ENCODE results near the gene TRAPPC2L. TPM values are rescaled to one million over a fixed set of nuclear protein-coding genes. Genes with fewer than 3 reads are reported as not detected.
"Not testable (repeated sequence)": the region's sequence is repeated elsewhere in the genome, so short reads cannot be mapped to it uniquely, and the experiment has no call there.

TRAPPC2L gene
- total RNA-seq, 1 experiment from 2014 or later = 56.6 TPM

DNA sequence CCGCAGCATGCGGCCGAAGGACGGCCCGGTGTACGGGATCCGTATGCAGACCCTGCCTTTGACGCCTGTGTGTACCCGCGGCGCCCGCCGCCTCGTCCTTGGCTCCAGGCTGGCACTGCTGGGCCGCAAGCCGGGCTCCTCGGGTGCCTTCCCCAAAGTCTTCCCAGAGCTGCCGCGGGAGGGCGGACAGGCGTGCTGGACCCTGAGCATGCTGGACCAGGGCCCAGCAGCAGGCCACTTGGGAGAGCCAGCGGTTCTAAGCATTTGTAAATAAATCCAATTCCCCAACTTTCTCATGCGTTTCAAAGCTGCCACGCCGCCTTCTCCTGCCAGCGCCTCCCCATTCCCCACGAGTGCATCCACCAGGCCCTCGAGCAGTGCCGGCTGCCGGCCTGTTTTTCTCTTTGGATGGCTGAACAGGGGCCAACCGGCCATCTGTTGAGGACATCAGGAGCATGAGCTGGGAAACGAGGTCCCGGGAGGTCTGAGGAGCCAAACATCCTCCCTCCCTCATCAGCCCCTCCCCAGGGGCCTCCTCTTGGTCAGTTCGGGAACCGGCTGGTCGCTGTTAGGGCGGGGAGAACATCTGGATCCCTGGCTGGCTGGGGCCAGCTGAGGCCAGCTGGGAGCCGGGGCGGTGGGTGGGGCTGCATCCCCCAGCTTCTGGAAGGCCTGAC lies 30.1 kb downstream of the TRAPPC2L start:
- no peaks in the 10 kb centered on the region for H3K27me3 ChIP-seq (ENCODE audit: control insufficient read depth, insufficient read depth, low read length)
- H3K4me3 ChIP-seq (ENCODE audit: insufficient read depth, low read depth, low read length) = no peak overlapping the region
- H3K36me3 ChIP-seq (replicated peaks; ENCODE audit: control insufficient read depth, insufficient read depth, low read length) = no peaks in the 10 kb centered on the region
- DNase-seq = peak; percentile 70

DNA sequence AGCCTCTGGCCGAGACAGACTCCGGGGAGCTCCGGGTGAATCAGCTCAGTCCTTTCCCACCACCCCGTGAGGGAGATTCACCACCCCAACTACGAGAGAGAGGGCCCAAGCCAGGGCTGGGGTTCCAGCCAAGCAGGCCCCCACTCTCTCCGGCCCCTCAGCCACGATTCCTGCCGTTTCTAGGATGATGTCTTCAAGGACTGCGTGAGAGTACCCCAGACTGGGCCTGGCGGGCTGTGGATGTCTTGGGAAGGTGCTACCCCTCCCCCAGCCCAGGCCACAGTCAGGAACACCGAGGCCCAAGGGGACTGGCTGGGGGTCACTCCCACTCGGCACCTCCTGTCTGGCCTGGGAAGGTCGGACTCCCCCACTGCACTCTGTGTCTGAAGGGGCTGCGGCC lies 31.1 kb downstream of the TRAPPC2L start:
- H3K27me3 ChIP-seq (ENCODE audit: control insufficient read depth, insufficient read depth, low read length) = no peaks in the 10 kb centered on the region
- no peak overlapping the region for H3K4me3 ChIP-seq (ENCODE audit: insufficient read depth, low read depth, low read length)
- DNase-seq = peak; percentile 60
- no peaks in the 10 kb centered on the region for H3K36me3 ChIP-seq (replicated peaks; ENCODE audit: control insufficient read depth, insufficient read depth, low read length)

DNA sequence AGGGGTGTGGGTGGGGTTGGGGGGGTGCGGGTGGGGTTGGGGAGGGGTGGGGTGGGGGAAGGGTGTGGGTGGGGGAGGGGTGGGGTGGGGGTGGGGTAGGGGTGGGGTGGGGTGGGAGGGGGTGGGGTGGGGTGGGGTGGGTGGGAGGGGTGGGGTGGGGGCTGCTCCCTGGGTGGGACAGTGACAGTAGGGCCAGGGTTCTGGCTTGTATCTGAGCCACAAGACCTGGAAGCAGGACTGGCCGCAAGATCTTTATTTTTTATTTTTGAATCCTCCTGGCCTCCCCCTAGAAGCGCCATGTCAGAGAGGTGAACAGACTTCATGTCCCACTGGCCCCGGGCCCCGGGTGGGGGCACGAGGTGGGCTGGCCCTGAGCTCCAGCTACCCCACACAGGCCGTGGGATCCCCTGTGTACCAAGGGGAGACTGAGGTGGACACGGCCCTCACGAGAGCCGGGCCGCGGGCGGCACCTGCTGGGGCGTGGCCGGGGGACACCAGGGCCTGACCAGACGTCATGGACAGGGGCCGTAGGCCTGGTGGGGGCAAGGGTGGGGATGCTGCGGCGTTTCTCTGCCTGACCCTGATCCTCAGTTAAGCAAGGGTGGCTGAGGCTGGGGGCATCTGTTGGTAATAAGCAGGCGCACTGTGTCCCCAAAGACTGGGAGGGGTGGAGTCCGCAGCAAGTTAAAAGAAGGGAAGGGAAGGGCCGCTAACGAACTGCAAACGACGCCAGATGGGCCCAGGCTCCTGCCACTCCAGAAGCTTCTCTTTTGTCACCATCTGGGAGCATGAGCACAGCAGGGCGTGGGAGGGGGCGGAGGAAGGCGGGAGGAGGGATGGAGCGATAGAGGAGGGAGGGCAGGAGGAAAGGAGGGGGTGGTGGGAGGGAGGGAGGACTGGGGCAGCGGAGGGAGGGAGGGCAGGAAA lies 31.8 kb downstream of the TRAPPC2L start:
- Histone ChIP-seq H3K4me3 (ENCODE audit: insufficient read depth, low read depth, low read length) (no peak overlapping the region), H3K36me3 (replicated peaks; ENCODE audit: control insufficient read depth, insufficient read depth, low read length) (no peaks in the 10 kb centered on the region), H3K27me3 (ENCODE audit: control insufficient read depth, insufficient read depth, low read length) (no peaks in the 10 kb centered on the region)
- DNase-seq = peak; percentile 71

DNA sequence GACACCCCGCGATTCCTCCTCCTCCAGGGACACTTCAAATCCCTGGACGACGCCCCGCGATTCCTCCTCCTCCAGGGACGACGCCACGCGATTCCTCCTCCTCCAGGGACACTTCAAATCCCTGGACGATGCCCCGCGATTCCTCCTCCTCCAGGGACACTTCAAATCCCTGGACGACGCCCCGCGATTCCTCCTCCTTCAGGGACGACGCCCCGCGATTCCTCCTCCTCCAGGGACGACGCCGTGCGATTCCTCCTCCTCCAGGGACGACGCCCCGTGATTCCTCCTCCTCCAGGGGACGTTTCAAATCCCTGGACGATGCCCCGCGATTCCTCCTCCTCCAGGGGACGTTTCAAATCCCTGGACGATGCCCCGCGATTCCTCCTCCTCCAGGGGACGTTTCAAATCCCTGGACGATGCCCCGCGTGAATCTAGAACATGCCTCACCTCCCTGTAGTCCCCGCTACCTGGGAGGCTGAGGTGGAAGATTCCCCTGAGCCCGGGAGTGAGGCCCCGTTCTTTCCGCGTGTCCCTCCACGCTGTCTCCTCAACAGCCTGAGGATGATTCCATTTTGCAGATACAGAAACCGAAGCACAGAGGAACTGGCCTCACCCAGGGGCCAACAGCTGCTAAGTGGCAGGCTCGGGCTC lies 32.9 kb downstream of the TRAPPC2L start:
- H3K36me3 ChIP-seq (replicated peaks; ENCODE audit: control insufficient read depth, insufficient read depth, low read length); H3K27me3 ChIP-seq (ENCODE audit: control insufficient read depth, insufficient read depth, low read length); DNase-seq; H3K4me3 ChIP-seq (ENCODE audit: insufficient read depth, low read depth, low read length): not testable (repeated sequence)

DNA sequence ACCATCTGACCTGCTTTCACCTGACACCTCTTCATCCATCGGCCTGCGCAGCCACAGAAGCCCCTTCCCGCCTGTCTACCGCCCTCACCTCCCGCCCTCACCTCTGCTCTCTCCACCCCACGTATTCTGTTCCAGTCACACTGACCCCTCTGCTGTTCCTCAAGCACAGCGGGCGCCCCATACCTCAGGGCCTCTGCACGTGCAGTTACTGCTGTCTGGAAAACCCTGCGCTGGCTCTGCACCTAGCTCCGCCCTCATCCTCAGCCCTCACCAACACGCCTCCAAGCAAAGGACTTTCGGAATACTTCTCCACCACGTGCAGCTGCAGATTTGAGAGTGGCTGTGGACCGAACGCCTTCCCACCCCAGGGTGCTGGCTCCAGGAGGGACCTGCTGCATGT lies 34.2 kb downstream of the TRAPPC2L start:
- Histone ChIP-seq H3K4me3 (ENCODE audit: insufficient read depth, low read depth, low read length) (no peak overlapping the region), H3K36me3 (replicated peaks; ENCODE audit: control insufficient read depth, insufficient read depth, low read length) (no peaks in the 10 kb centered on the region), H3K27me3 (ENCODE audit: control insufficient read depth, insufficient read depth, low read length) (no peaks in the 10 kb centered on the region)
- no peak for DNase-seq

DNA sequence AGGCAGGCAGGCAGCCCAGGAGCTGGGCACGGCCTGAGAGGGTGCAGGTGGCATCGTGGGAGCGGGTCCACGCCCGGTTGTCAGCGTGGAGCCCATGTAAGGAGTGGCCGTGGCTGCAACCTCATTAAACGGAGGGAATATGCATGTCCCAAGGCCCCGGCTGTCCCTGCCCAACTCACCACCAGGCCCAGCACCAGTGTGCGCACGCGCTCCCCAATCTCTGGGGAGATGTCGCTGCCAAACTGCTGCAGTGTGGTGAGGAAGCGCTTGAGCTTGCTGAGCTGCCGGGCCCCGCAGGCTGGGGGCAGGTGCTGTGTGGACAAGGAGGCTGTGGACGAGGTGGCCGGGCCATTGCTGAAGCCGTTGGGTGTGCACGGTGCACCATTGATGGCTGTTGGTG lies 35.1 kb downstream of the TRAPPC2L start:
- H3K36me3 ChIP-seq (replicated peaks; ENCODE audit: control insufficient read depth, insufficient read depth, low read length) = no peaks in the 10 kb centered on the region
- no peaks in the 10 kb centered on the region for H3K27me3 ChIP-seq (ENCODE audit: control insufficient read depth, insufficient read depth, low read length)

DNA sequence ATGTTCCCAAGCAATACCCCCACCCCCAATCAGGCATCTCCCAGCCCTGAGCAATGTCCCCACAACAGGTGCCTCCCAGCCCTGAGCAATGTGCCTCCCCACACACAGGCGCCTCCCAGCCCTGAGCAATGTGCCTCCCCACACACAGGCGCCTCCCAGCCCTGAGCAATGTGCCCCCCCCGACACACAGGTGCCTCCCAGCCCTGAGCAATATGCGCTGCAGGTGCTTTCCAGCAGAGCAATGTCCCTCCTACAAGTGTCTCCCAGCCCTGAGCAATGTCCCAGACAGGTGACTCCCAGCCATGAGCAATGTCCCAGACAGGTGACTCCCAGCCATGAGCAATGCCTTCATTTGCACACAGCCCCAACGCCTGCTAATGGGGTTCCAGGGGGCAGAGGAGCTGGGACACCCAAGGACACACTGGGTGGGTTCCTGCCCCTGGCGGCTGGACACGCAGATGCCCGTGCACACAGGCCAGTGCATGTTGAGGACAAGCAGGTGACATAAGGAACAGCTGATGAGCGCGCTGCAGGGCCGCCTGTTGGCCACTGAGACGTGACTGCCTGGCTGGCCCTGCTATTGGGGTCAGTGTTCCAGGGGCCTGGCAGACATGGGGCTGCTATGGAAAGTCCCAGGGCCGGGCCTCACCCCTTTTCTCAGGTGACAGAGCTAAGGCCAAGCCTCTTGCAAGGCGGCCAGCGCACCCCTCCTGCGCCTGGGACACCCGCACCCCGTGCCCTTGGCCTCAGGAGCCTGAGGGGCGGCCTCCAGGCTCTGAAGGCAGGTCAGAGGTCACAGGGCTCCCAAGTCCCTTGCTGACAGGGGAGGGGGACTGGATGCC lies 36.4 kb downstream of the TRAPPC2L start:
- Histone ChIP-seq H3K27me3 (ENCODE audit: control insufficient read depth, insufficient read depth, low read length) (no peaks in the 10 kb centered on the region), H3K36me3 (replicated peaks; ENCODE audit: control insufficient read depth, insufficient read depth, low read length) (no peaks in the 10 kb centered on the region), H3K4me3 (ENCODE audit: insufficient read depth, low read depth, low read length) (no peak overlapping the region)
- no peak for DNase-seq

More for the DNA sequence above, 35.1 kb downstream of the TRAPPC2L start:
- no peak overlapping the region for H3K4me3 ChIP-seq (ENCODE audit: insufficient read depth, low read depth, low read length)
- DNase-seq = peak; percentile 52

DNA sequence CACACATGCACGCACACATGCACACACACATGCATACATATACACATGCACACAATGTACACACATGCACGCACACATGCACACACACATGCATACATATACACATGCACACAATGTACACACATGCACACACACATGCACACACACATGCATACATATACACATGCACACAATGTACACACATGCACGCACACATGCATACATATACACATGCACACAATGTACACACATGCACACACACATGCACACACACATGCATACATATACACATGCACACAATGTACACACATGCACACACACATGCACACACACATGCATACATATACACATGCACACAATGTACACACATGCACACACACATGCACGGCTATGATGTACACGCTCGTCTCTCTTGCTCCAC lies 37.3 kb downstream of the TRAPPC2L start:
- not testable (repeated sequence) for H3K4me3 ChIP-seq (ENCODE audit: insufficient read depth, low read depth, low read length); H3K36me3 ChIP-seq (replicated peaks; ENCODE audit: control insufficient read depth, insufficient read depth, low read length); H3K27me3 ChIP-seq (ENCODE audit: control insufficient read depth, insufficient read depth, low read length); DNase-seq

DNA sequence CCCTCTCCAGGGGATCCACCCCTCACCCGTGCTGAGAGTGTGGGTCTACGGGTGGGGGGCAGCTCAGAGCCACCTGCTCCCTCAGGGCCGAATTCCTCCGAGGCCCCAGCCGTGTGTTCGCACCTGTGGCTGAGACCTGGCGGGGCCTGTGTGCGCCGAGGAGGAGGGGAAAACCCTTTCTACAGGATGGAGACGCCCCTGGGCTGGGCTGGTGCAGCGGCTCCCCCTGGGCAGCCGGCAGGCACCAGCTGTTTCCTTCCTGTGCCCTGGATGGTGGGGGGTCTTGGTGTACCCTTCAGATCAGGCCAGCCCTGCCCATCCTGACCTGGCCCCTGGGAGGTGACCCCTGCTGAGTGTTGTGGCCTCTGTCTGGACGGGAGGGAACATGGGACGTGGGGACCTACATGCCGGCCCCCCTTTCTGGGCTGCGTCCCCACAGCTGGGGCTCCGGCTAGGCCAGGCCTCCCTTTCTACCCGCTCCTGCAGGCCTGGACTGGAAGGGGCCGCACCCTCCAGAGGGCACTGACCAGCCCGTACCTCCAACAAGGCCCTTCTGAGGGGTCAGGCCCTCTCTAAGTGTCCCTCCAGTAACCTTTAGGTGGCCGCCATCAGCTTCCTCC lies 37.9 kb downstream of the TRAPPC2L start:
- Histone ChIP-seq H3K4me3 (ENCODE audit: insufficient read depth, low read depth, low read length) (no peak overlapping the region), H3K36me3 (replicated peaks; ENCODE audit: control insufficient read depth, insufficient read depth, low read length) (no peaks in the 10 kb centered on the region), H3K27me3 (ENCODE audit: control insufficient read depth, insufficient read depth, low read length) (no peaks in the 10 kb centered on the region)
- peak; percentile 85 for DNase-seq

DNA sequence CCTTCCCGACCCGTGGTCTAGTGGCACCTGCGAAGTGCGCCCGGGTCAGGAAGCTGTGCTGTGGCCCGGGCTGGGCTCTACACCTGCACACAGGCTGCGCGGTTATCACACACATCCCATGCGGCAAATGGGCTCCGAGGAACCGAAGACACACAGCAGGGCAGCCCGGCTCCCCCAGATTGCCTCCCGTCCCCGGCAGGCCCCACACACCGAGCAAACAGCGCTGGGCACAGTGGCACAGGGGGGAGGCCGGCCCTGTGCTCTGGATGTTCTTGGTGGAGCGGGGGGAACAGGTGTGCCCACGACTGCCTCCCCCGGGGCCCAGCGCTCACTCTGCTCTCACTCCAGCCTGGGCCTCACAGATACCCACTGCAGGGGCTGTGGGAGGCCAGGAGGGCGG lies 38.4 kb downstream of the TRAPPC2L start:
- Histone ChIP-seq H3K36me3 (replicated peaks; ENCODE audit: control insufficient read depth, insufficient read depth, low read length) (no peaks in the 10 kb centered on the region), H3K27me3 (ENCODE audit: control insufficient read depth, insufficient read depth, low read length) (no peaks in the 10 kb centered on the region)
- no peak for DNase-seq

DNA sequence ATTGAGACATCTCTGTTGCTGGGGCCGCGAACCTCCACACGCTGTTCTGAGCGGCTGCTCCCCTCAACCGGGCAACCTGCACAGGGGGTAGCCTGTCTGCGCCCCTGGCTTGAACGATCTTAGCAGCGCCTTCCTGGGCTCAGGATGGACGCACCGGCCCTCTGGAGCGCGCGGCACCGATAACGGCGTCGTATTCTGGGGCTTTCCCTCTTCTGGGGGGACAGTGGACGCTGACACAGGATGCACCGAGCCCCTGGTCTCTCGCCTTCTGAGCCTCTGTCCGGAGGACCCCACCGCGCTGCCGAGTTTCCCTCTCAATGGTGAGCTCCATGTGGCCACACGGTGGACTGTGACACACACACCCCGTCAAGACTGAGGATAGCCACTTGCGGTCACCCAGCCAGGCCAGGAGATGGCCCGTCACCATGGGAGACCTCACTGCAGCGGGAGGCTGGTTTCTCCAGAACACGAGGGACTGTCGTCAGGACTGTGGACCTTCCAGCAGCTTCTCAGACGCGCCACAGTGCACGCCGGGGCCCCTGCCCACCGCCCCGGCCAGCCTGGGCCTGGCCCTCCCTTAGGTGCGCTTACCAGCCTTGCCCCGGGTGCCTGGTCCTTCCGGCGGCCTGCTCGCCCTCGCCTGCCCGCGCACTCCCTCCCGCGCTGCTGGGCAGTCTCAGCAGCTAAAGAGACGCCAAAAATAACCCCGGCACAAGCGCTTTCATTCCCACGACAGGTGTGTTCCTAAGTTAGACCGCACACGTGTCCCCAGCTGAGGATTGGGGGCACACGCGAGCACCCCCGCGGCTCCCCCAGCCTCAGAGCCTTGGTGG lies 39.5 kb downstream of the TRAPPC2L start:
- Histone ChIP-seq H3K4me3 (ENCODE audit: insufficient read depth, low read depth, low read length) (no peak overlapping the region), H3K36me3 (replicated peaks; ENCODE audit: control insufficient read depth, insufficient read depth, low read length) (no peaks in the 10 kb centered on the region), H3K27me3 (ENCODE audit: control insufficient read depth, insufficient read depth, low read length) (no peaks in the 10 kb centered on the region)
- DNase-seq = no peak

More for the DNA sequence above, 38.4 kb downstream of the TRAPPC2L start:
- H3K4me3 ChIP-seq (ENCODE audit: insufficient read depth, low read depth, low read length) = no peak overlapping the region

DNA sequence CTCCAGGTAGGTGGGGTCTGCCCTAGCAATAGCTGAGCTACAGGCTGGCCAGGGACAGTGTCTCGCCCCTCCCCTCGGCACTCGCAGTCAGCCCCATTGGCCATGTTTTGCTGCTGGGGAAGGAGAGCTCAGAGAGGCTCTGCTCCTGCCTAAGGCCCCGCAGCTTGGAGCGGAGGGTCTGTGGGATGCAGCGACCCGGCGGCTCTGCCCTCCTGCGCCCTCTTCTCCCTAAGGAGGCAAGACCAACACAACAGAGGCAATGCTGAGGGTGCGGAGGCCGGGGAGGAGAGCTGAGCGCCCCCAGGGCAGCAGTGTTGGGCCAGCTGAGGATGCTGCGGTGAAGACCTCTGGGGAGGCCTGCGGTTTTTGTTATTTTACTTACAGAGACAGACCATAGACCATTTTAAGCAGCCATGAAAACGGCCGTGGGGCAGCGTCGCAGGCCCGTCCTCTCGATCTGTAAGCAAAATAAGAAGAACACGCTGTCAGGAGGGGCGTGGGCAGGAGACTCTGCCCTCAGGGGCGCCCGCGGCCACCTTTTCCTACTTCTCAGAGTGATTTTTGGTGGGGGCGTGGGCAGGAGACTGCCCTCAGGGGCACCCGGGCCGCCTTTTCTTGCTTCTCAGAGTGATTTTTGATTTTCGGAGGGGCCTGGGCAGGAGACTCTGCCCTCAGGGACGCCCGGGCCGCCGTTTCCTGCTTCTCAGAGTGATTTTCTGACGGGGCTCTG lies 40.9 kb downstream of the TRAPPC2L start:
- Histone ChIP-seq H3K4me3 (ENCODE audit: insufficient read depth, low read depth, low read length) (no peak overlapping the region), H3K36me3 (replicated peaks; ENCODE audit: control insufficient read depth, insufficient read depth, low read length) (no peaks in the 10 kb centered on the region), H3K27me3 (ENCODE audit: control insufficient read depth, insufficient read depth, low read length) (no peaks in the 10 kb centered on the region)
- no peak for DNase-seq

Data from H7 (cell line).